Ovary (tissue), 3 donors: ENCODE measurements around the gene C5orf15.

ENCODE experiments used
- POLR2A ChIP-seq: fragments of 450-650 bp; IDR thresholded peaks from one replicate; pipeline ENCODE4 v1.6.1; 2017; ENCODE audit warnings: antibody characterized with exemption, mild to moderate bottlenecking, moderate library complexity
- TF ChIP-seq, protein P1 (sequence below), 3 donors: fragments of 450-650 bp in 2 of 3; fragments of 200-600 bp in 1 of 3; IDR thresholded peaks; one replicate each; pipeline versions ENCODE4 v1.5.1 to v1.8.0; 2016 to 2022; ENCODE audit warnings: antibody characterized with exemption in 3 of 3, mild to moderate bottlenecking in 1 of 3
- donor health status: DM: no; HTN: no; CAD: no.

DNA sequence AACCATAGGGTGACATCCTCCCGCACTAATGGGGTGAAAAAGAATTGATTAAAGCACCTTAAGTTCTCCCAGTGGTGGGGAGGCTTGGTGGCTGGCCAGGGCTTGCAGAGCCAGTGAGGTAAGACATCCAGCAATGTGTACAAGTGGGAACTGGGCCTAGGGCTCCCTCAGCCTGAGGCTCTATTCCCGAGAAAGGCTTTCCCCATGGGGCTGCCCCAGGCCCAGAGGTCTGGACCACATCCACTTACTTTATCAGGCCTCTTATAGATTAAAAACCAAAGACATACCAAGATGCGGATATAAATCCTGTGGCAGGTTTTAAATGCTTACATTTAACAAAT, 35.3 kb downstream of the C5orf15 start:
- no peak for TF ChIP-seq POLR2A
- TF ChIP-seq, protein P1, sequence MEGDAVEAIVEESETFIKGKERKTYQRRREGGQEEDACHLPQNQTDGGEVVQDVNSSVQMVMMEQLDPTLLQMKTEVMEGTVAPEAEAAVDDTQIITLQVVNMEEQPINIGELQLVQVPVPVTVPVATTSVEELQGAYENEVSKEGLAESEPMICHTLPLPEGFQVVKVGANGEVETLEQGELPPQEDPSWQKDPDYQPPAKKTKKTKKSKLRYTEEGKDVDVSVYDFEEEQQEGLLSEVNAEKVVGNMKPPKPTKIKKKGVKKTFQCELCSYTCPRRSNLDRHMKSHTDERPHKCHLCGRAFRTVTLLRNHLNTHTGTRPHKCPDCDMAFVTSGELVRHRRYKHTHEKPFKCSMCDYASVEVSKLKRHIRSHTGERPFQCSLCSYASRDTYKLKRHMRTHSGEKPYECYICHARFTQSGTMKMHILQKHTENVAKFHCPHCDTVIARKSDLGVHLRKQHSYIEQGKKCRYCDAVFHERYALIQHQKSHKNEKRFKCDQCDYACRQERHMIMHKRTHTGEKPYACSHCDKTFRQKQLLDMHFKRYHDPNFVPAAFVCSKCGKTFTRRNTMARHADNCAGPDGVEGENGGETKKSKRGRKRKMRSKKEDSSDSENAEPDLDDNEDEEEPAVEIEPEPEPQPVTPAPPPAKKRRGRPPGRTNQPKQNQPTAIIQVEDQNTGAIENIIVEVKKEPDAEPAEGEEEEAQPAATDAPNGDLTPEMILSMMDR (IDR thresholded peaks at IDR 0.05) = no peak
